Activated CD8-positive, alpha-beta T cell treated with anti-CD3 and anti-CD28 coated beads for 36 hours (primary cell): ENCODE results near the gene ELANE. TPM values are rescaled to one million over a fixed set of nuclear protein-coding genes. Genes with fewer than 3 reads are reported as not detected.
"Not testable (repeated sequence)": the region's sequence is repeated elsewhere in the genome, so short reads cannot be mapped to it uniquely, and the experiment has no call there.

ENCODE experiments used
- ATAC-seq: fragments of 200-7000 bp; cut with Tn5 transposase; one replicate; pipeline ENCODE4 v1.10.0; 2021; ENCODE audit warnings: mild to moderate bottlenecking, moderate library complexity
- CTCF ChIA-PET: fragments of 350-600 bp; sonication (Branson Sonifier 250); formaldehyde crosslinking; loops from one replicate; lab custom pipeline; 2021; ENCODE audit warnings: antibody characterized with exemption; lab: Charles Lee
- POLR2A ChIA-PET: fragments of 350-600 bp; sonication (Branson Sonifier 250); formaldehyde crosslinking; loops from one replicate; lab custom pipeline; 2021; ENCODE audit warnings: antibody characterized with exemption; lab: Charles Lee
- DNase-seq: peaks from one replicate; pipeline ENCODE4 v3.0.0-alpha.2; 2020
- H3K27ac Mint-ChIP-seq: one replicate; pipeline ENCODE4 v1.8.0; 2021; ENCODE audit warnings: mild to moderate bottlenecking, mixed read lengths
- H3K27me3 Mint-ChIP-seq: one replicate; pipeline ENCODE4 v1.8.0; 2021; ENCODE audit warnings: mixed read lengths
- H3K36me3 Mint-ChIP-seq: one replicate; pipeline ENCODE4 v1.8.0; 2021; ENCODE audit warnings: low read depth, mixed read lengths
- H3K4me1 Mint-ChIP-seq: one replicate; pipeline ENCODE4 v1.8.0; 2021; ENCODE audit warnings: low read depth, mixed read lengths
- H3K4me3 Mint-ChIP-seq: one replicate; pipeline ENCODE4 v1.8.0; 2021; ENCODE audit warnings: mild to moderate bottlenecking, moderate library complexity, mixed read lengths
- H3K9me3 Mint-ChIP-seq: one replicate; pipeline ENCODE4 v1.8.0; 2021; ENCODE audit warnings: mixed read lengths
- intact Hi-C: fragments of 100-400 bp; cut with micrococcal nuclease; formaldehyde crosslinking; loops from one replicate; pipeline ENCODE4 v1.10.0; 2022
- total RNA-seq, 2 experiments: library from RNA; stranded (reverse); gene quantifications; one replicate each; pipeline ENCODE4 v1.2.3, GENCODE V29; 2021
- TF ChIP-seq, protein P1 (sequence below): fragments of 200-600 bp; IDR thresholded peaks from one replicate; pipeline ENCODE4 v1.8.0; 2022; ENCODE audit warnings: antibody characterized with exemption, mild to moderate bottlenecking

Gene ELANE
- total RNA-seq, 2 experiments from 2014 or later: not detected

DNA sequence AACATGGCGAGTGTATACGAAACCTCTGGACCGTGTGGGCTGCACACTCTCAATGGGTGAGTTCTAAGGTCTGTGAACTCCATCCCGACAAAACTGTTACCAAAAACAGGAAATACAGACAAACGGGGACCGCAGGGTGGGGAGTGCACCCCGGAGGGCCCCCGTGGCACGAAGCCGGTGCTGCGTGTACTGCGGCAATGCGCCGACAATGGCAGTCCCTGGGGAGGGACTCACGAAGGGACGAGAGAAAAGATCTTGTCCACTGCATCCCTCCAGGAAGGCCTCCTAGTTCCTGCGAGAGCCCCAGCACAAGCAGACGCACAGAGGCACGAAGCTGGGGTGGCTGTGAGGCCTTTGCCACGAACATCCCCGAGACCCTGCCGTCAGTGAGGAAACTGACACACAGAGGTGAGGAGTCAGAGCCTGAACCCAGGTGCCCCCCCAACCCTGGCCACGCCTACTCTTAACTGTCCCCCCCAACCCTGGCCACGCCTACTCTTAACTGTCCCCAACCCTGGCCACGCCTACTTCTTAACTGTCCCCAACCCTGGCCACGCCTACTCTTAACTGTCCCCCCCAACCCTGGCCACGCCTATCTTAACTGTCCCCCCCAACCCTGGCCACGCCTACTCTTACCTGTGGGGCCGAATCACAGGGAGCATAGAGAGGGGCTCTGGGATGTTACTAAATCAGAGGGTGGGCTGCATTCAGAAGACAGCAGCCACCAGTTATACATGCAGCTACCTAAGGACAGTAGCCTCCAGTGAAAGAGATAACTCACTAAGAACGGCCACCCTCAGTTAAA is 36.7 kb downstream of the ELANE start:
- DNase-seq: peak; percentile 62
- Mint-ChIP-seq H3K27ac (peak overlapping the region; percentile 63), H3K36me3 (no peaks in the 10 kb centered on the region), H3K4me1 (peaks cover 13% of the 10 kb centered on the region), H3K27me3 (no peaks in the 10 kb centered on the region), H3K9me3 (no peaks in the 10 kb centered on the region), H3K4me3 (peak overlapping the region; percentile 10)
- peak; percentile 14 for ATAC-seq
- TF ChIP-seq, protein P1, sequence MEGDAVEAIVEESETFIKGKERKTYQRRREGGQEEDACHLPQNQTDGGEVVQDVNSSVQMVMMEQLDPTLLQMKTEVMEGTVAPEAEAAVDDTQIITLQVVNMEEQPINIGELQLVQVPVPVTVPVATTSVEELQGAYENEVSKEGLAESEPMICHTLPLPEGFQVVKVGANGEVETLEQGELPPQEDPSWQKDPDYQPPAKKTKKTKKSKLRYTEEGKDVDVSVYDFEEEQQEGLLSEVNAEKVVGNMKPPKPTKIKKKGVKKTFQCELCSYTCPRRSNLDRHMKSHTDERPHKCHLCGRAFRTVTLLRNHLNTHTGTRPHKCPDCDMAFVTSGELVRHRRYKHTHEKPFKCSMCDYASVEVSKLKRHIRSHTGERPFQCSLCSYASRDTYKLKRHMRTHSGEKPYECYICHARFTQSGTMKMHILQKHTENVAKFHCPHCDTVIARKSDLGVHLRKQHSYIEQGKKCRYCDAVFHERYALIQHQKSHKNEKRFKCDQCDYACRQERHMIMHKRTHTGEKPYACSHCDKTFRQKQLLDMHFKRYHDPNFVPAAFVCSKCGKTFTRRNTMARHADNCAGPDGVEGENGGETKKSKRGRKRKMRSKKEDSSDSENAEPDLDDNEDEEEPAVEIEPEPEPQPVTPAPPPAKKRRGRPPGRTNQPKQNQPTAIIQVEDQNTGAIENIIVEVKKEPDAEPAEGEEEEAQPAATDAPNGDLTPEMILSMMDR: no peak
- ChIA-PET POLR2A (no interaction called here), CTCF (no interaction called here)
- intact Hi-C loops: no loop called here

DNA sequence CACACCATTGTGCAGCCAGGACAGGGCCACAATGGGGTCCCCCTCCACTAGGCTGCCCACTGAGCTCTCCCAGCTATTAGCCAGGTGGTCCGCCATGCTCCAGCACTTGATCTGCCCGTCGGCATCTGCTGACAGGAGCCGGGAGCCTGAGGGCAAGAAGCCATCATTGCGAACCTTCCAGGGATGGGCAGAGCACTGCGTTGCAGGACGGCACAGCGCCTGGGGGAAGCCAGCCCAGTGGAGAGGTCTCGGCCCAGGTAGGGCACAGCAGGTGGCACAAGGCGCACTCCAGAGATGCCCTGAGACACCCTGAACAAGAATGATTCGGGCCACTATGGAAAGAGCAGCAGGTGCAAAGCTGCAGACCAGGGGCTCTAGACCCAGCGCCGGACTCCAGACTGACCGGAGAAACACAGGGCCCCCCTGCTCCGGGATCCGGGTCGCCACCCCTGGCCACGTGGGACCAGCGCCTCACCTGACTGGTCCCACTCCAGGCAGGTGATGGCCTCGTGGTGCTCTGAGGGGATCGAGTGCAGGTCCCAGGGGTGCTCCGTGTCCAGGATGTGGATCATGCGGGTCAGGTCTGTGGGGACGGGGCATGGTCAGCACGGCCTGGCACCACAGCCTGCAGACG is 37.7 kb downstream of the ELANE start:
- intact Hi-C loops: no loop called here
- Mint-ChIP-seq H3K27me3 (no peaks in the 10 kb centered on the region), H3K9me3 (no peaks in the 10 kb centered on the region), H3K4me1 (peaks cover 13% of the 10 kb centered on the region), H3K27ac (no peak overlapping the region), H3K36me3 (no peaks in the 10 kb centered on the region), H3K4me3 (no peak overlapping the region)
- TF ChIP-seq, protein P1: no peak
- ChIA-PET CTCF (no interaction called here), POLR2A (no interaction called here)
- ATAC-seq (no peak), DNase-seq (no peak)

DNA sequence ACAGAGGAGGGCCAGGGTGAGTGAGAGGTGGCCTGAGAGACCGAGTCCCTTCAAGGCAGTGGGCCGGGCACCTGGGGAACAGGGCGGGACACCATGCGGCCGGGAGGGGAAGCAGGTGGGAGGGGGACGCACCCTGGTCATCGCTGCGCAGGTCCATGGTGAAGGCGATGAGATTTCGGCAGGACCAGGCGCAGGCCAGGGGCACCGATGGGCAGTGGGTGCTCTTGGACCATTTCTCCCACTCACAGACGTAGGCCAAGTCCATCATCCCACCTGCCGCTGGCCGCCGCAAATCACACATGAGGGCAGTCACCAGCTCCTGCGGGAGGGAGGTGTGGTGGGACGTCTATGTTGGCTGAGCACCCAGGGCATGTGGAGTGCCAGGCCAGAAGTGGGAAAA is 38.7 kb downstream of the ELANE start:
- no peaks in the 10 kb centered on the region for H3K36me3 Mint-ChIP-seq

DNA sequence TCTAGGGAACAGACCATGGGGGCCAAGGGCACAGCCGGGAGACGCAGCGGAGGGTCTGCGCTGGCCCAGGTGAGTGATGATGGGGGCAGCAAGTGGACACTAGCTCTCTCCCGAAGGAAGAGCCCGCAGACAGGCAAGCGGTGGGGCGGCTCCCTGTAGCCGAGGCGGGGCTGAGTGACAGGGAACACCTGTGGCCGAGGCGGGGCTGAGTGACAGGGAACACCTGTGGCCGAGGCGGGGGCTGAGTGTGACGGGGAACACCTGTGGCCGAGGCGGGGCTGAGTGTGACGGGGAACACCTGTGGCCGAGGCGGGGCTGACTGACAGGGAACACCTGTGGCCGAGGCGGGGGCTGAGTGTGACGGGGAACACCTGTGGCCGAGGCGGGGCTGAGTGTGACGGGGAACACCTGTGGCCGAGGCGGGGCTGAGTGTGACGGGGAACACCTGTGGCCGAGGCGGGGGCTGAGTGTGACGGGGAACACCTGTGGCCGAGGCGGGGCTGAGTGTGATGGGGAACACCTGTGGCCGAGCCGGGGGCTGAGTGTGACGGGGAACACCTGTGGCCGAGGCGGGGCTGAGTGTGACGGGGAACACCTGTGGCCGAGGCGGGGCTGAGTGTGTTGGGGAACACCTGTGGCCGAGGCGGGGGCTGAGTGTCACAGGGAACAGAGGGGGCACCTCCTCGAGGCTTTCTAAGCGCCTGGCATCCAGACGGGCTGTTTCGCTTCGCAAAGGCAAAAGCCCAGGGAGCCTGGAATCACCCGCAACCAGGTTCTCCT is 39.5 kb downstream of the ELANE start:
- H3K36me3 Mint-ChIP-seq, DNase-seq, H3K27me3 Mint-ChIP-seq, ATAC-seq, H3K9me3 Mint-ChIP-seq, CTCF ChIA-PET, intact Hi-C loops: not testable (repeated sequence)
- Mint-ChIP-seq H3K27ac (peak overlapping the region; percentile 30), H3K4me1 (peaks cover 15% of the 10 kb centered on the region), H3K4me3 (peak overlapping the region; percentile 76)
- POLR2A ChIA-PET: interaction anchor here (0.6 kb wide), 1 partner anchor 370 kb away, joined by 4 read pairs; no protein-coding TSS in a partner anchor

More for the DNA sequence above, 38.7 kb downstream of the ELANE start:
- CTCF ChIA-PET: no interaction called here
- TF ChIP-seq, protein P1: no peak
- intact Hi-C loops: no loop called here
- POLR2A ChIA-PET: interaction anchor here (0.6 kb wide), 1 partner anchor 369 kb away, joined by 4 read pairs; no protein-coding TSS in a partner anchor
- H3K4me1 Mint-ChIP-seq: peaks cover 13% of the 10 kb centered on the region
- no peaks in the 10 kb centered on the region for H3K9me3 Mint-ChIP-seq
- no peak overlapping the region for H3K27ac Mint-ChIP-seq
- H3K4me3 Mint-ChIP-seq: peak overlapping the region; percentile 59
- no peaks in the 10 kb centered on the region for H3K27me3 Mint-ChIP-seq
- DNase-seq (no peak), ATAC-seq (no peak)

DNA sequence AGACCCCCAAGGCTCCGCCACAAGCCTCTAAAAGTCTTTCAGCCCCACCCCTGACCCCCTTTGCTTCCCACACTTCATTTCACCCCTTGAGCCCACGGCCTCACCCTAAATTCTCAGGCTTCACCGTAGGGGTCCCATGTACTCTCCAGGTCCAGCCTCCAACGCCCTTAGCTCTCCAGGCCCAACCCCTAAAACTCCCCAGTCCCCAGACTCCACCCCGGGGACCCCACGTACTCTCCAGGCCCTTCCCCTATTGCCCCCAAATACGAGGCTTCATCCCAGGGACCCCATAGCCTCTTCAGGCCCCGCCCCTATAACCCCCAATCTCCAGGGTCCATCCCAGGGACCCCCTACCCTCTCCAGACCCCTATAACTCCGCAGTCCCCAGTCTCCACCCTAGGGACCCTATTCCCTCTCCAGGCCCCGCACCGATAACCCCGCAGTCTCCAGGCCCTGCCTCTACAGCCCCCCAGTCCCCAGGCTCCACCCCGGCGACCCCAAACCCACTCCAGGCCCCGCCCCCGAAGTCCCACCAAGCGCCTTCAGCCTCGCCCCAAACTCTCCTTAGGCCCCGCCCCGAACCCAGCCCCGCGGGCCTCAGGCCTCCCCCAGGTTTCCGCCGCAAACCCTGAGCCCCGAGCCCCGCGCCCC is 40.3 kb downstream of the ELANE start:
- ChIA-PET CTCF (interaction anchor here (1.2 to 1.5 kb wide), 4 partner anchors 18 to 122 kb away, joined by 3 to 6 read pairs (median 6); partner anchors contain the start of genes KISS1R and WDR18), POLR2A (interaction anchor here (0.6 to 1.9 kb wide), 6 partner anchors 10 to 133 kb away, joined by 3 to 15 read pairs (median 3); no protein-coding TSS in a partner anchor)
- intact Hi-C loops: no loop called here
- peak; percentile 53 for DNase-seq
- no peaks in the 10 kb centered on the region for H3K27me3 Mint-ChIP-seq
- H3K4me1 Mint-ChIP-seq: peaks cover 13% of the 10 kb centered on the region
- peaks cover 4% of the 10 kb centered on the region for H3K36me3 Mint-ChIP-seq
- H3K4me3 Mint-ChIP-seq: peak overlapping the region; percentile 76
- peak; percentile 35 for ATAC-seq
- TF ChIP-seq, protein P1: no peak
- peak overlapping the region; percentile 80 for H3K27ac Mint-ChIP-seq
- no peaks in the 10 kb centered on the region for H3K9me3 Mint-ChIP-seq
